Fibroblast of skin of left biceps (primary cell): ENCODE data around the gene ANKS3.
A peak's percentile ranks its signal among the peaks of the same experiment; 100 is the strongest.
"Not testable (repeated sequence)": the region's sequence is repeated elsewhere in the genome, so short reads cannot be mapped to it uniquely, and the experiment has no call there.

Source experiments
- DNase-seq, 2 experiments: peaks; one replicate each; pipeline ENCODE4 v3.0.0-alpha.2; 2013; ENCODE audit warnings: low read depth in 2 of 2

Gene ANKS3

DNA sequence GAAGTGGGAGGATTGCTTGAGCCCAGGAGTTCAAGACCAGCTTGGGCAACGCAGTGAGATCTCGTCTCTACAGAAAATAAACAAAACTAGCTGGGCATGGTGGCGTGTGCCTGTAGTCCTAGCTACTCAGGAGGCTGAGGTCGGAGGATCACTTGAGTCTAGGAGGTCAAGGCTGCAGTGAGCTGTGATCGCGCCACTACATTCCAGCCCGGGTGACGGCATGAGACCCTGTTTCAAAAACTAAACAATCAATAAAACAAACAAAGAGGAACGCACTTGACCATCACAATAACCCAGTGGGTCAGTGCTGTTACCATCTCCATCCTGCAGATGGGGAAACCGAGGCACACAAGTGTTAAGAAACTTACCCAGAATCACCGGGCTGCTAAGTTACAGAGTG is 19.2 kb upstream of the ANKS3 start:
- DNase-seq: no peak

GRCh38 chr16:4752351-4753100 is 18.5 kb upstream of the ANKS3 start:
- no peak for DNase-seq

- no peak for DNase-seq
These were observed 16.8 kb upstream of the ANKS3 start for GRCh38 chr16:4750896-4751295.

- no peak for DNase-seq
These were observed 15.7 kb upstream of the ANKS3 start for GRCh38 chr16:4749700-4750257.

DNA sequence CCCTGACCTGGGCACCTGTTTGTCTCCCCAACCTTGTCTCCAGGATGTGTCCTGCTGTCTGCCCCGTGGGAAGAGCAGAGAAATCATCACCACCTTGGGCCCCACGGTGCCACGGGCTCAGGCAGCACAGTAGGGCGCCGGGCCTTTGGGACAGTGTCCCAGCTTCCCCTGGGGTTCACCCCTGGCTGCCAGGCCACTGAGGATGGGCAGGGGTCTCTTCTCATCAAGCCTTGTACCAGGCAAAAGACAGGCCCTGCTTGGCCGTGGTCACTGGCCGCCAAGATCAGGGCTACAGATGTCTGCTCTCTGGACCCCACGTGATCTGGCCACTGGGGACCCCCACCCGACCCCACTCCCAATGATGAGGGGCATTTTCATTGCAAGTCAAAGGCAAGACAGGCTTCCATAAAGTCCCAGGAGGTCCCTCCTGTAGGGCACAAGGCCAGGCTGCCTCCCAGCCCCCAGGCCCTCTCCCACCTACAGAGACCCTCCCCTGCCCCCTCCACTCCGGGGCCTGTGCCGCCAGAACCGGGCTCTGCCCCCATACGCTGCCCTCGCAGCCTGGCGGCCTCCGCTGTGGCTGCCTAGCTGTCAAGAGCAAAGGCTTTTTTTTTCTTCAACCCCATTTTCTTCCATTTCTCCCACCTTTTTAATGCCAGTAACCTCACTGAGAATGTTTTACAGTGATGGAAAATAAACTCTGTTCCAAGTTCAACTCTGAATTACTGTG is 14.8 kb upstream of the ANKS3 start:
- no peak for DNase-seq

GRCh38 chr16:4747906-4748681 is 14.0 kb upstream of the ANKS3 start:
- no peak for DNase-seq

- DNase-seq: no peak
These were observed 13.0 kb upstream of the ANKS3 start for GRCh38 chr16:4746991-4747574.

- DNase-seq: no peak
These were observed 12.1 kb upstream of the ANKS3 start for GRCh38 chr16:4746215-4746614.

GRCh38 chr16:4745274-4745569 is 11.2 kb upstream of the ANKS3 start:
- no peak for DNase-seq

GRCh38 chr16:4744555-4745273 is 10.6 kb upstream of the ANKS3 start:
- no peak for DNase-seq

DNA sequence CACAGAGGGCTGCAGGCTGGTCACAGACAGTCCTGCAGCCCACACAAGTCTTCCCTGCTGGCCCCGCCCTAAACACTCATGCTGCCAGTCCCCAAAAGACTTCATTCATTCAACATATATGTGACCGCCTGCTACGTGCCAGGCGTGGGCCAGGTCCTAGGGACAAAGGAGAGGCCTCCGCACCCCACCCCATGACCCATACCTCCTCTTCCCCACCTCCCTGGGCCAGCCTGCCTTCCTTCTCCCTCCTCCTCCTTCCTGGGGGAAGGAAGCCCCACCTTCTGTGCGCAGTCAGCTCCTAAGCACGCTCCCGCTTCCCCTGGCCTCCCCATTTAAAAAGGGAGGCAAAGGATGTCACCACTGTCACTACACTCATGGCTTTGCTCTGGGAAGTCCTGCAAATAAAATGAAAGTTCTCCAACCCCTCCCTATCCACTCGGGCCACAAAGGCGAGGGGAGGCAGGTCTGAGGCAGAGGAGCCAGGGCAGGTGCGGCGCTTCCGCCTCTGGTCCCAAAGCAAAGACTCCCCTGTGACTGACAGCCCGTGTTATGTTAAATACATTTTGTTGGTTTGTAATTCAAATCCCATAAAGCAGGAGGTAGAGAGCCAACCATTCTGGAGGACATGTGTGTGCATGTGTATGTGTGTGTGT is 9.3 kb upstream of the ANKS3 start:
- no peak for DNase-seq

DNA sequence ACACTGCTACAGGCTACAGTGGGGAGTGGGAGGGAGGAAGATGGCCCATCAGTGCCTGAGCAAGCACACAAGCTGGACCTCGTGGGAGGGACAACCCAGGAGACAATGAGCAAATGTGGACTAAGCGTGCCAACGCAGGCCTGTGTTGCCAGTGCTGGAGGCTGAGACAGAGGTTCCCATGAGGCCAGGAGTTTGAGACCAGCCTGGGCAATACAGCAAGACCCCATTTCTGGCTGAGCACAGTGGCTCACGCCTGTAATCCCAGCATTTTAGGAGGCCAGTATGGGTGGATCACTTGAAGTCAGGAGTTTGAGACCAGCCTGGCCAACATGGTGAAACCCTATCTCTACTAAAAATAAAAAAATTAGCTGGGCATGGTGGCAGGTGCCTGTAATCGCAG is 4.3 kb upstream of the ANKS3 start:
- not testable (repeated sequence) for DNase-seq

DNA sequence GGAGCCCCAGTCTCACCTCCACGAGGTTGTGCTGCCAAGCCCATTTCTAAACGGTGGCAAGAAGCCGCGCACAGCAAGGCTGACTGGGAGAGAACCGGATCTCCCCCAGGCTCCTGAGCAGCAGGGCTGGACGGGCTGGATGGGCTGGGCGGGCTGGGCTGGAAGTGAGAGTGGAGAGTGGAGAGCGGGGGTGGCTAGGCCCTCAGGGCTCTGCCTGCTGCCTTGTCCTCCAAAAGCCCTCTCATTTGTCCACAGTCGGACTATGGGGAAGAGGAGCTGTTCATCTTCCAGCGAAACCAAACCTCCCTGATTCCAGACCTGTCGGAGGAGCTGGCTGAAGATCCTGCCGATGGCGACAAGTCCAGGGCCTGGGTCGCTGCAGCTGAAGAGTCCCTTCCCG is 3.5 kb upstream of the ANKS3 start:
- DNase-seq: no peak

DNA sequence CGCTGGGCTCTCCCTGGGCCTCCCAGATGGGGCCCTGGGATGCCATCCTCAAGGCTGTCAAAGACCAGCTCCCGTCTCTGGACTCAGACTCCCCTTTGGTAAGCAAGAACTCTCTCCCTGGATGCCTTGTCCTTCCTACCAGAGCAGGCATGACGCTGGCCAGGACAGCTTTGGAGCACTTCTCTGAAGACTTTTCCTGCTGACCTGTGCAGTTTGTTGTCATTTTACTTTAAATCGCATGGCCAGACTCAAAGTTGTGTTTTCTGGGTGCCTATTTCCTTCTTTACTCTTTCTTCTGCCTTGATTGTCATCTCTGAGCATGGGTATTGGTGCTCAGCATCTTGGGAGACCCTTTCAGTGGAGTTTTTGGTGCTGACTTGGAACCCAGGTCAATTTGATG is 2.5 kb upstream of the ANKS3 start:
- no peak for DNase-seq

DNA sequence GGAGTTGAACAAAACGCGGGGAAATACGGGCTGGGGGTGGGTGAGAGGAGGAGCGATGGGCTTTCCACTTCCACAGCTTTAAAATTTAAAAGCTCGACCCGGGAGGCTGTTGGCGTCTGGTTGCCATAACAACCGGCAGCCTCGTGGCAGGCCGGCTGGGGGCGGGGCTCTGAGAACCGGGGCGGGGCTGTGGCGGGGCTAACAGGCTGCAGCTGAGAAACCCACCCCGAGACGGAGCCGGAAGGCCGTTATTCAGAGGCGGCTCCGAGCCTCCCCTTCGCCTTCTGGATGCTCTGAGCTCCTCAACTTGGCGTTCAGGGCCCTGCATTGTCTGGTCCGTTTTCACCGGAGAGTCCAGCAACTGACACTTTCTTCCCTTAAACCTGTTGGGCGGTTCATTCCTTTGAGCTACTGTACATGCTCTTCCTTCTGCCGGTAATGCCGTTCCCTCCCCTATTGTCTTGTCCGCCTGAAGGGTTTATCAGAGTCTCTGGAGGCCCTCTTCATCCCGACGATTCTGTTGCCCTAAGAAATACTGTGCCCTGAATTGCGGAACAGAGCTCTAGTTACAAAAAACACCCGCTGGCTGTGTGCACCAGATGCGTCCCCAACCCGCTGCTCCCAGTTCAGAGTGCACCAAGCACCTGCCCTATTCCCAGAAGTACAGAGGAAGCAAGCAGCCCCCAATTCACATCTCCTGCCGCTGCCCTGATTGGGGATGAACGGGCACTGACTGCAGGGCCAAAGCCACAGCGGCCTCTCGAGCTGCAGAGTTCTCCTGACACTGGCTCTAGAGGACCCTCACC is 862 bp upstream of the ANKS3 start:
- DNase-seq: peak; percentile 49 to 56

DNA sequence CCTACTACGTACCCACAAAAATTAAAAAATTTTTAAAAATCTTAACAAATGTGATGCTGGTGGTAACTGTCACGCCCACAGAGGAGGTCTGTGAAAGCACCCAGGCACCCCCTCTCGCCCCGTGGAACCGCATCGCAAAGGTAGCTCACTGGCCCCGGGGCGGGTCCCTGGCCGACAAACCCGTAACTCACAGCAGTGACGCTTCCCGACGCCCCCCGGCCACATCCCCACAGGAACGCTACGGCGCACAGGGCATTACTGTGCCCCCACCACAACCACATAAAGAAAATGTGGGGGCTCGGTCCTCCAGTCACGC is 366 bp downstream of the ANKS3 start:
- no peak for DNase-seq

- DNase-seq: no peak
These were observed 794 bp downstream of the ANKS3 start for GRCh38 chr16:4733211-4733742.

DNA sequence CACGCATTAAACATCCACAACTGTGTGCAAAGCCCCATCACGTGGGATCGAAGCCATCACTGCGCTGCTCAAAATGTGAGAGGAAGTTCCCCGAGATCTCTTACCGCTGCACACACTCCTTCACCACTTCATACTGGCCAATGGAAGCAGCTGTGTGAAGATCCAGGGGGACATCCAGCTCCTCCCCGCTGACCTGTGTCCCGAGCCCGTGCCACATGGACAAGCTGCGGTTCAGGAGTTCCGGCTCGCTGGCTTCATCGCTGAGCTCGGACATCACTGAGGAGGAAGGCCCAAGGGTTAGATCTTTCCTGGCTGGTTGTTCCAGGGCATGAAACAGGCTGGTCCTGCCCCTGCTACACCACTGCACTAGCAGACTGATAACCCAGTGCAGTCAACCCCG is 4.2 kb downstream of the ANKS3 start:
- DNase-seq: no peak

- DNase-seq: no peak
These were observed 5.4 kb downstream of the ANKS3 start for GRCh38 chr16:4728676-4729075.

DNA sequence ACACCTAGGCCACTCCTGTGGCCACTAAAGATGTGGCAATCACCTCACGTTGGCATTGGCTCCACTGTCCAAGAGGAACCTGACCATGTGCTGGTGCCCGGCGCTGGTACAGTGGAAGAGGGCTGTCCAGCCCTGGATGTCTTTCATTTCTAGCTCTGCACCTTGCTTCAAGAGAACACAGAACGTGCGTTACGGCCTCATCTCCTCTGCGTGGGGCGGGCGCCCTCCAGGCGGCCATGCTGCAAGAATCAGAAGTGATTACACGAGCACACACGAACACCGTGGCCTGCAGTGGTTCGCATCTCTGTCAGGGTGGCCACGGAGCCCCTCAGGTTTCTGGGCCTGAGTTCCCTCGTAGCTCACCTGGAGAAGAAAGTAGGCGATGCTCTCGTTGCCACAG is 7.5 kb downstream of the ANKS3 start:
- no peak for DNase-seq
